Endothelial cell (in vitro differentiated cells): ENCODE results near the gene EXOSC5. TPM values are rescaled to one million over a fixed set of nuclear protein-coding genes. Genes with fewer than 3 reads are reported as not detected.
"Not testable (repeated sequence)": the region's sequence is repeated elsewhere in the genome, so short reads cannot be mapped to it uniquely, and the experiment has no call there.

Experiments used
- DNase-seq: peaks from one replicate; pipeline ENCODE4 v3.0.0; 2021; ENCODE audit warnings: low spot score
- H3K27ac Mint-ChIP-seq: one replicate; pipeline ENCODE4 v1.8.0; 2021; ENCODE audit warnings: mixed read lengths, inconsistent platforms; ENCODE audit not compliant: unreplicated experiment
- H3K27me3 Mint-ChIP-seq: one replicate; pipeline ENCODE4 v1.8.0; 2021; ENCODE audit warnings: mild to moderate bottlenecking, moderate library complexity, mixed read lengths, inconsistent platforms; ENCODE audit not compliant: unreplicated experiment
- H3K36me3 Mint-ChIP-seq: one replicate; pipeline ENCODE4 v1.8.0; 2021; ENCODE audit warnings: mild to moderate bottlenecking, low read depth, mixed read lengths, inconsistent platforms; ENCODE audit not compliant: unreplicated experiment
- H3K4me1 Mint-ChIP-seq: one replicate; pipeline ENCODE4 v1.8.0; 2021; ENCODE audit warnings: mild to moderate bottlenecking, mixed read lengths, inconsistent platforms; ENCODE audit not compliant: unreplicated experiment
- H3K4me3 Mint-ChIP-seq: one replicate; pipeline ENCODE4 v1.8.0; 2021; ENCODE audit warnings: mild to moderate bottlenecking, mixed read lengths, inconsistent platforms; ENCODE audit not compliant: unreplicated experiment
- H3K9me3 Mint-ChIP-seq: one replicate; pipeline ENCODE4 v1.8.0; 2021; ENCODE audit warnings: mixed read lengths, inconsistent platforms; ENCODE audit not compliant: unreplicated experiment
- CTCF ChIP-seq: fragments of 200-600 bp; sonication (generic); IDR thresholded peaks from one replicate; pipeline ENCODE4 v1.5.0; 2021; ENCODE audit warnings: antibody characterized with exemption; ENCODE audit not compliant: unreplicated experiment
- total RNA-seq: library from RNA; stranded (reverse); fragmentation: NEBNext Ultra II Directional; extraction: Animal tissue kit (Norgen Biotek cat#: 25700); gene quantifications from one replicate; pipeline ENCODE4 v1.2.1, GENCODE V29; 2021; ENCODE audit not compliant: unreplicated experiment

The EXOSC5 gene
- total RNA-seq, 1 donor from 2014 or later: 15.2 TPM

- no peak for DNase-seq
- H3K9me3 Mint-ChIP-seq: no peaks in the 10 kb centered on the region
- no peak overlapping the region for H3K4me3 Mint-ChIP-seq
- peaks cover 2% of the 10 kb centered on the region for H3K27me3 Mint-ChIP-seq
- peaks cover 4% of the 10 kb centered on the region for H3K36me3 Mint-ChIP-seq
- H3K4me1 Mint-ChIP-seq: peaks cover 5% of the 10 kb centered on the region
- H3K27ac Mint-ChIP-seq: peak overlapping the region; percentile 13
- TF ChIP-seq CTCF: no peak
Observed at GRCh38 chr19:41371541-41371940, 25.6 kb downstream of the EXOSC5 start.

DNA sequence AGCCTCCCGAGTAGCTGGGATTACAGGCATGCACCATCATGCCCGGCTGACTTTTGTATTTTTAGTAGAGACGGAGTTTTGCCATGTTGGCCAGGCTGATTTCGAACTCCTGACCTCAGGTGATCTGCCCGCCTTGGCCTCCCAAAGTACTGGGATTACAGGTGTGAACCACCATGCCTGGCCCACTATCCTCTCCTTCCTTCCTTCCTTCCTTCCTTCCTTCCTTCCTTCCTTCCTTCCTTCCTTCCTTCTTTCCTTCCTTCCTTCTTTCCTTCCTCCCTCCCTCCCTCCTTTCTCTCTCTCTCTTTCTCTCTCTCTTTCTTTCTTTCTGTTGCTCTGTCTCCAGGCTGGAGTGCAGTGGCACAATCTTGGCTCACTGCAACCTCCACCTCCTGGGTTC, 26.0 kb downstream of the EXOSC5 start:
- H3K4me1 Mint-ChIP-seq, DNase-seq, H3K27me3 Mint-ChIP-seq, H3K4me3 Mint-ChIP-seq, H3K36me3 Mint-ChIP-seq, H3K9me3 Mint-ChIP-seq, H3K27ac Mint-ChIP-seq: not testable (repeated sequence)

- H3K27ac Mint-ChIP-seq: no peak overlapping the region
- no peaks in the 10 kb centered on the region for H3K9me3 Mint-ChIP-seq
- no peak overlapping the region for H3K4me3 Mint-ChIP-seq
- DNase-seq: no peak
- H3K36me3 Mint-ChIP-seq: peaks cover 4% of the 10 kb centered on the region
- no peak for TF ChIP-seq CTCF
- peaks cover 3% of the 10 kb centered on the region for H3K27me3 Mint-ChIP-seq
- H3K4me1 Mint-ChIP-seq: peaks cover 4% of the 10 kb centered on the region
Observed at GRCh38 chr19:41369769-41370168, 27.4 kb downstream of the EXOSC5 start.

- H3K27me3 Mint-ChIP-seq: peaks cover 9% of the 10 kb centered on the region
- no peak overlapping the region for H3K4me3 Mint-ChIP-seq
- DNase-seq: no peak
- no peak for TF ChIP-seq CTCF
- H3K9me3 Mint-ChIP-seq: no peaks in the 10 kb centered on the region
- peaks cover 4% of the 10 kb centered on the region for H3K36me3 Mint-ChIP-seq
- peaks cover 8% of the 10 kb centered on the region for H3K4me1 Mint-ChIP-seq
- no peak overlapping the region for H3K27ac Mint-ChIP-seq
Observed at GRCh38 chr19:41367848-41368301, 29.3 kb downstream of the EXOSC5 start.

DNA sequence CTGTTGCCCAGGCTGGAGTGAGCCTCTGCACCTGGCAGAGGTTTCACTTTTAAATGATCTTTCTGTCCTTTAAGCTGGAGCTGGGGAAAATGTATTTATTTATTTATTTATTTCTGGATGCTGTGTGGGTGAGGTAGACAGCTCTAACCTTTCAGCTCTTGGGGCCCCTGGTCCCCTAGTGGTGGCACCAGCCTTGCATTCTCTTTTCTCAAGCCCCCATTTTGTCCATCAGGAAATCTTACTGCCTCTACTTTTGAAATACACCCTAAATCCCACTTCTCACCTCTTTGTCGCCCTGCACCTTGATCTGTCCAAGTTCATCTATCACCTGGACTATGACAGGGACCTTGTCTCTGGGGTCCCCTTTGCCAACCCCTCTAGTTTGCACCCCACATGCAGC, 31.1 kb downstream of the EXOSC5 start:
- Mint-ChIP-seq H3K4me3 (peak overlapping the region; percentile 77), H3K27ac (no peak overlapping the region), H3K4me1 (peaks cover 8% of the 10 kb centered on the region), H3K9me3 (no peaks in the 10 kb centered on the region), H3K36me3 (no peaks in the 10 kb centered on the region), H3K27me3 (peaks cover 9% of the 10 kb centered on the region)
- no peak for DNase-seq
- peak; percentile 24 for TF ChIP-seq CTCF
